ENCODE results near the gene NPR3.

Gene NPR3

DNA sequence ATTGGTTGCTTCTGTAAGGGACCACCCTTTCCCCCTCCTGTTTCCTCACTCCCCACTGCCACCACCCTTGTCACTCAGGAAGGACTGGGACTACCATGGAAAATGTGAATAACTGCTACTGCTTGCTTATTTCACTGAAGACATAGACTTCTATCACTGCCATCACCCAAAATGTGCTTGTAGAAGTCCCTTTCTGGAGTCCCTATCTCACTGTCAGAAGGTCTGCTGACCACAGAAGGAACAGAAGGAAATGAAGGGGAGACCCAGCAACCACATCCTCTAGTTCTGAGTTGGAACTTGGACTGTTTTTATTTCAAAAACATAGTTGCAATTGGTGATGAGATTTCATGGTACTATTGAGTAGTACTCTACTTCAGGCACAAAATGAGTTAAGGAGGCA lies 122.5 kb downstream of the NPR3 start:
- H3K4me3 ChIP-seq (ENCODE audit: low read length), result no peak overlapping the region
- no peak for DNase-seq (ENCODE audit: low read depth)
- TF ChIP-seq, protein P1, sequence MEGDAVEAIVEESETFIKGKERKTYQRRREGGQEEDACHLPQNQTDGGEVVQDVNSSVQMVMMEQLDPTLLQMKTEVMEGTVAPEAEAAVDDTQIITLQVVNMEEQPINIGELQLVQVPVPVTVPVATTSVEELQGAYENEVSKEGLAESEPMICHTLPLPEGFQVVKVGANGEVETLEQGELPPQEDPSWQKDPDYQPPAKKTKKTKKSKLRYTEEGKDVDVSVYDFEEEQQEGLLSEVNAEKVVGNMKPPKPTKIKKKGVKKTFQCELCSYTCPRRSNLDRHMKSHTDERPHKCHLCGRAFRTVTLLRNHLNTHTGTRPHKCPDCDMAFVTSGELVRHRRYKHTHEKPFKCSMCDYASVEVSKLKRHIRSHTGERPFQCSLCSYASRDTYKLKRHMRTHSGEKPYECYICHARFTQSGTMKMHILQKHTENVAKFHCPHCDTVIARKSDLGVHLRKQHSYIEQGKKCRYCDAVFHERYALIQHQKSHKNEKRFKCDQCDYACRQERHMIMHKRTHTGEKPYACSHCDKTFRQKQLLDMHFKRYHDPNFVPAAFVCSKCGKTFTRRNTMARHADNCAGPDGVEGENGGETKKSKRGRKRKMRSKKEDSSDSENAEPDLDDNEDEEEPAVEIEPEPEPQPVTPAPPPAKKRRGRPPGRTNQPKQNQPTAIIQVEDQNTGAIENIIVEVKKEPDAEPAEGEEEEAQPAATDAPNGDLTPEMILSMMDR (IDR thresholded peaks at IDR 0.05; ENCODE audit: insufficient read depth, low read depth, low read length, missing control alignments), result no peak

- DNase-seq (ENCODE audit: low read depth), result no peak
- H3K4me3 ChIP-seq (ENCODE audit: low read length), result no peak overlapping the region
- TF ChIP-seq, protein P1 (IDR thresholded peaks at IDR 0.05; ENCODE audit: insufficient read depth, low read depth, low read length, missing control alignments), result no peak
Measured at GRCh38 chr5:32834251-32834650, 123.1 kb downstream of the NPR3 start.

DNA sequence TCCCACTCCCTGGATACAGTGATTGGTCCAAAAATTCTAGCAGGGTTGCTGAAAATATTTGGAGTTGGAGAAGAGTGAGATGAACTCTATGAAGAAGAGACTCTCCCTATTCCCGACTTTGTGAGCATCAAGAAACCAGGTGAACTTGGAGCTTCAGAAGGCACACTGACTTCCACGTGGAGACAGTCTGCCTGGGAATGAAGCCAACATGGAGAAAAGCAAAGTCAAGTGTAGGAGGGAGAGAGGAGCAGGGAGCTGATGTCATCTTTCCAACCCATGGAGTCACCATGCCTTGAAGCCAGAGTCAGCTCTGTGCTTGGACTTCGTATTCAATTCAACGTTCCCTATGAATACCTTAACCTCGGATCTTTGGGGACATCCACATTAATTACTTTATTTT lies 125.1 kb downstream of the NPR3 start:
- no peak for DNase-seq (ENCODE audit: low read depth)
- H3K4me3 ChIP-seq (ENCODE audit: low read length), result no peak overlapping the region
- TF ChIP-seq, protein P1 (IDR thresholded peaks at IDR 0.05; ENCODE audit: insufficient read depth, low read depth, low read length, missing control alignments), result no peak

GRCh38 chr5:32837211-32837610 lies 126.1 kb downstream of the NPR3 start:
- TF ChIP-seq, protein P1 (IDR thresholded peaks at IDR 0.05; ENCODE audit: insufficient read depth, low read depth, low read length, missing control alignments), result no peak
- DNase-seq (ENCODE audit: low read depth), result no peak
- no peak overlapping the region for H3K4me3 ChIP-seq (ENCODE audit: low read length)

DNA sequence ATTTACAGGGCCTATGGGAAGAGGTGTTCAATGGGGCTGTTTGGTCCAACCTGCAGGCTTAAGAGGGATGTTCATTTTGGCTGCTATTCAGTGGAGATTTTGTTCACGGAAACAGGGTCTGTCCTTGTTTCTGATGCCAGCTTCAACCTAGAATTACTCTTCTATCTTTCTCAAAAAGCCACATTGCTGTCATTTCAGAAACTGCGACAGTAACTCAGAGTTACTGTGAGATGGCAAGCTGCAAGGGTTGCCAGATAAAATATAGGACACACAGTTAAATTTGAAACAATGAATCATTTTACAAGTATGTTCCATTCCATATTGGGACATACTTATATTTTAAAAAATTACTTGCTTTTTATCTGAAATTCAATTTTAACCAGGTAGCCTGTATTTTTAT lies 128.0 kb downstream of the NPR3 start:
- no peak overlapping the region for H3K4me3 ChIP-seq (ENCODE audit: low read length)
- DNase-seq (ENCODE audit: low read depth), result no peak
- TF ChIP-seq, protein P1 (IDR thresholded peaks at IDR 0.05; ENCODE audit: insufficient read depth, low read depth, low read length, missing control alignments), result no peak

DNA sequence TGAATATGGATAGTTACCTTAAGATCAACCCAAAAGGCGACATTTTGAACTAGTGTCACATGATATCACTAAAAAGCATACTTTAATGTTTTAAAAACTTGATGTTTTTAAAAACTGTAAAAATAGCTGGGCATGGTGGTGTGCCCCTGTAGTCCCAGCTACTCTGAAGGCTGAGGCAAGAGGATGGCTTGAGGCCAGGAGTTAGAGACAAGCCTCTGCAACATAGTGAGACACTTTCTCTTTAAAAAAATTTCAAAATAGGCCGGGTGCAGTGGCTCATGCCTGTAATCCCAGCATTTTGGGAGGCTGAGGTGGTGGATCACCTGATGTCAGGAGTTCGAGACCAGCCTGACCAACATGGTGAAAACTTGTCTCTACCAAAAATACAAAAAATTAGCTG lies 129.5 kb downstream of the NPR3 start:
- DNase-seq (ENCODE audit: low read depth), result no peak
- no peak overlapping the region for H3K4me3 ChIP-seq (ENCODE audit: low read length)
- TF ChIP-seq, protein P1 (IDR thresholded peaks at IDR 0.05; ENCODE audit: insufficient read depth, low read depth, low read length, missing control alignments), result no peak
